ENCODE measurements around the gene FHL2. TPM values are rescaled to one million over a fixed set of nuclear protein-coding genes. Genes with fewer than 3 reads are reported as not detected.

Gene FHL2
- total RNA-seq, 1 experiment from 2014 or later: 109 TPM

DNA sequence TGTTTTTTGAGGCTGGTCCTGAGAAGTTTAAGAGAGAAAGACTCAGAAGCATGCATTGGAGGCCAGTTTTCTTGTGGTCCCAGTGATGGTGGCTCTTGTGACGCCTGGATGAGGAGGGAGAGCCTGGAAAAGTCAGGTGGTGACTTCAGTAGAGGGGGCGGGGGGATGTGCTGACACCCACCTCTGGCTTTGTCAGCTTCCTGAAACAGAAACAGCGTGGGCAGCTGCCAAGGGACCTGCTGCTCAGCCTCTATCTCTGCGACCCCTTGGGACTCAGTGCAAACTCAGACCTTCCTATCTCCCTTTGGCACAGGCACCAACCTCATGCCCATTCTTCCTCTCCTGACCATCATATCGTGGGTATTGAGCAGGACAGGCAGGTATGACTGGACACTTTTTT lies 75.7 kb downstream of the FHL2 start:
- no peaks in the 10 kb centered on the region for H3K27me3 ChIP-seq (ENCODE audit: insufficient read depth, low read depth)
- H3K79me2 ChIP-seq (ENCODE audit: low read depth): peaks cover 67% of the 10 kb centered on the region
- CTCF ChIA-PET: no interaction called here
- H3K9me2 ChIP-seq (ENCODE audit: insufficient read depth): no peaks in the 10 kb centered on the region
- BruUV-seq (replicated peaks): no TSS peak
- DNase-seq: no peak
- H3F3A ChIP-seq (ENCODE audit: insufficient read depth, low read depth): no peaks in the 10 kb centered on the region
- intact Hi-C loops (cut with micrococcal nuclease; ENCODE audit: unreplicated experiment): no loop called here
- H3K4me3 ChIP-seq: no peak overlapping the region
- POLR2A ChIA-PET (ENCODE audit: unreplicated experiment): no interaction called here
- H3K4me2 ChIP-seq: no peak overlapping the region
- peaks cover 9% of the 10 kb centered on the region for H4K20me1 ChIP-seq (ENCODE audit: insufficient read depth)
- TF ChIP-seq EZH2 (IDR thresholded peaks at IDR 0.05; ENCODE audit: low read depth): no peak
- TF ChIP-seq, protein P1, sequence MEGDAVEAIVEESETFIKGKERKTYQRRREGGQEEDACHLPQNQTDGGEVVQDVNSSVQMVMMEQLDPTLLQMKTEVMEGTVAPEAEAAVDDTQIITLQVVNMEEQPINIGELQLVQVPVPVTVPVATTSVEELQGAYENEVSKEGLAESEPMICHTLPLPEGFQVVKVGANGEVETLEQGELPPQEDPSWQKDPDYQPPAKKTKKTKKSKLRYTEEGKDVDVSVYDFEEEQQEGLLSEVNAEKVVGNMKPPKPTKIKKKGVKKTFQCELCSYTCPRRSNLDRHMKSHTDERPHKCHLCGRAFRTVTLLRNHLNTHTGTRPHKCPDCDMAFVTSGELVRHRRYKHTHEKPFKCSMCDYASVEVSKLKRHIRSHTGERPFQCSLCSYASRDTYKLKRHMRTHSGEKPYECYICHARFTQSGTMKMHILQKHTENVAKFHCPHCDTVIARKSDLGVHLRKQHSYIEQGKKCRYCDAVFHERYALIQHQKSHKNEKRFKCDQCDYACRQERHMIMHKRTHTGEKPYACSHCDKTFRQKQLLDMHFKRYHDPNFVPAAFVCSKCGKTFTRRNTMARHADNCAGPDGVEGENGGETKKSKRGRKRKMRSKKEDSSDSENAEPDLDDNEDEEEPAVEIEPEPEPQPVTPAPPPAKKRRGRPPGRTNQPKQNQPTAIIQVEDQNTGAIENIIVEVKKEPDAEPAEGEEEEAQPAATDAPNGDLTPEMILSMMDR (conservative IDR thresholded peaks at IDR 0.05): no peak
- no peak overlapping the region for H2AFZ ChIP-seq
- no peak overlapping the region for H3K27ac ChIP-seq
- peaks cover 9% of the 10 kb centered on the region for H3K4me1 ChIP-seq (replicated peaks; ENCODE audit: insufficient read depth)
- no peaks in the 10 kb centered on the region for H3K9me3 ChIP-seq (ENCODE audit: insufficient read depth, low read depth)
- 0 out of 2 replicates have a peak, but pooled peaks cover 3% of the 10 kb centered on the region for H3K36me3 ChIP-seq (ENCODE audit: low read depth)

DNA sequence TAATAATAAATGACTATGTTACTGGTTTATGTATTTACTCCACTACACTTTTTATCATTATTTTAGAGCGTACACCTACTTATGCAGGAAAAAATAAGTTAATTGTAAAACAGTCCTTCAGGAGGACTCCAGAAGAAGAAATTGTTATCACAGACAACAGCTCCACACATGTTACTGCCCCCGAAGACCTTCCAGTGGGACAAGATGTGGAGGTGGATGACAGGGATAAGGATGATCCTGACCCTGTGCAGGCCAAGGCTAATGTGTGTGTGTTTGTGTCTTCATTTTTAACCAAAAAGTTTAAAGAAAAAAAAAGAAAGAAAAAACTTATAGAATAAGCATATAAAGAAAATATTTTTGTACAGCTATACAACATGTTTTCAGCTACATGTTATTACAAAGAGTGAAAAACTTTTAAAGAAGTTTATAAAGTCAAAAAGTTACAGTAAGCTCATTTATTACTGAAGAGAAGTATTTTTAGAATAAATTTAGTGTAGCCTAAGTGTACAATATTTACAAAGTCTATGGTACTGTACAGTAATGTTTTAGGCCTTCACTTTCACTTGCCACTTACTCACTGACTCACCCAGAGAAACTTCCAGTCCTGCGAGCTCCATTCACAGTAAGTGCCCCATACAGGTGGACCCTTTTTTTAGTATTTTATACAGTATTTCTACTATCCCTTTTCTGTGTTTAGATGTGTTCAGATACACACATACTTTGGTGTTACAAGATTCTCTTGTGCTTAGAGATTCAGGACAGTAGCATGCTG lies 76.8 kb downstream of the FHL2 start:
- H3K9me3 ChIP-seq (ENCODE audit: insufficient read depth, low read depth): no peaks in the 10 kb centered on the region
- no peaks in the 10 kb centered on the region for H3K27me3 ChIP-seq (ENCODE audit: insufficient read depth, low read depth)
- peaks cover 59% of the 10 kb centered on the region for H3K79me2 ChIP-seq (ENCODE audit: low read depth)
- CTCF ChIA-PET: no interaction called here
- intact Hi-C loops (cut with micrococcal nuclease; ENCODE audit: unreplicated experiment): no loop called here
- no peak overlapping the region for H2AFZ ChIP-seq
- no peaks in the 10 kb centered on the region for H3K4me1 ChIP-seq (replicated peaks; ENCODE audit: insufficient read depth)
- H3F3A ChIP-seq (ENCODE audit: insufficient read depth, low read depth): no peaks in the 10 kb centered on the region
- no peak overlapping the region for H3K4me2 ChIP-seq
- H3K36me3 ChIP-seq (ENCODE audit: low read depth): 0 out of 2 replicates have a peak, but pooled peaks cover 3% of the 10 kb centered on the region
- no peaks in the 10 kb centered on the region for H3K9me2 ChIP-seq (ENCODE audit: insufficient read depth)
- no TSS peak for BruUV-seq (replicated peaks)
- no peak overlapping the region for H3K27ac ChIP-seq
- peaks cover 9% of the 10 kb centered on the region for H4K20me1 ChIP-seq (ENCODE audit: insufficient read depth)
- DNase-seq: no peak
- H3K4me3 ChIP-seq: no peak overlapping the region
- TF ChIP-seq EZH2 (IDR thresholded peaks at IDR 0.05; ENCODE audit: low read depth): no peak
- TF ChIP-seq, protein P1 (conservative IDR thresholded peaks at IDR 0.05): no peak
- POLR2A ChIA-PET (ENCODE audit: unreplicated experiment): no interaction called here

- H3F3A ChIP-seq (ENCODE audit: insufficient read depth, low read depth): no peaks in the 10 kb centered on the region
- H3K9me3 ChIP-seq (ENCODE audit: insufficient read depth, low read depth): no peaks in the 10 kb centered on the region
- no peak for DNase-seq
- H3K27ac ChIP-seq: no peak overlapping the region
- no peak overlapping the region for H3K4me2 ChIP-seq
- no TSS peak for BruUV-seq (replicated peaks)
- H3K79me2 ChIP-seq (ENCODE audit: low read depth): peaks cover 60% of the 10 kb centered on the region
- H4K20me1 ChIP-seq (ENCODE audit: insufficient read depth): peaks cover 12% of the 10 kb centered on the region
- H3K4me3 ChIP-seq: no peak overlapping the region
- intact Hi-C loops (cut with micrococcal nuclease; ENCODE audit: unreplicated experiment): no loop called here
- H3K4me1 ChIP-seq (replicated peaks; ENCODE audit: insufficient read depth): no peaks in the 10 kb centered on the region
- H3K36me3 ChIP-seq (ENCODE audit: low read depth): 0 out of 2 replicates have a peak, but pooled peaks cover 3% of the 10 kb centered on the region
- CTCF ChIA-PET: no interaction called here
- POLR2A ChIA-PET (ENCODE audit: unreplicated experiment): no interaction called here
- TF ChIP-seq, protein P1 (conservative IDR thresholded peaks at IDR 0.05): no peak
- TF ChIP-seq EZH2 (IDR thresholded peaks at IDR 0.05; ENCODE audit: low read depth): no peak
- no peak overlapping the region for H2AFZ ChIP-seq
- no peaks in the 10 kb centered on the region for H3K27me3 ChIP-seq (ENCODE audit: insufficient read depth, low read depth)
- H3K9me2 ChIP-seq (ENCODE audit: insufficient read depth): no peaks in the 10 kb centered on the region
Observed at GRCh38 chr2:105320651-105321215, 78.1 kb downstream of the FHL2 start.
